ENCODE data around the gene GNB3.
"Not testable (repeated sequence)": the region's sequence is repeated elsewhere in the genome, so short reads cannot be mapped to it uniquely, and the experiment has no call there.

Gene GNB3

GRCh38 chr12:6860116-6860515 lies 19.4 kb downstream of the GNB3 start:
- no peak for DNase-seq (ENCODE audit: low read depth in 2 of 2)

DNA sequence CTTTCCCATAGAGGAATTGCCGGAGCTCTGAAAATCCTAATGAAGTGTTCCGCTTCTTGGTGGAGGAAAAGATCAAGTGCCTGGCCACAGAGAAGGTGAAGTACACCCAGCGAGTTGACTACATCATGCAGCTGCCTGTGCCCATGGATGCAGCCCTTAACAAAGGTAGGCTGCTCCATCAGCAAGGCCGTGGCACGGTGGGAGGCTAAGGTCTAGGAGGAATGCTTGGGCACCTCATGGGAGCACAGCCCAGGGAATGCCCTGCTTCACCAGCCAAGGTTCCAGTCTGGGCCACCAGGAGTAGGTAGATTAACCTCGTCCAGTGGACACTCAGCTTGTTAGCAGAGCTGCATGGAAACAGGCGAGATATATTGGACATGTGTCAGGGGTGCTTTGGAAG lies 20.2 kb downstream of the GNB3 start:
- no peak for DNase-seq (ENCODE audit: low read depth in 2 of 2)

GRCh38 chr12:6861391-6861790 lies 20.7 kb downstream of the GNB3 start:
- DNase-seq (ENCODE audit: low read depth in 2 of 2), result no peak

DNA sequence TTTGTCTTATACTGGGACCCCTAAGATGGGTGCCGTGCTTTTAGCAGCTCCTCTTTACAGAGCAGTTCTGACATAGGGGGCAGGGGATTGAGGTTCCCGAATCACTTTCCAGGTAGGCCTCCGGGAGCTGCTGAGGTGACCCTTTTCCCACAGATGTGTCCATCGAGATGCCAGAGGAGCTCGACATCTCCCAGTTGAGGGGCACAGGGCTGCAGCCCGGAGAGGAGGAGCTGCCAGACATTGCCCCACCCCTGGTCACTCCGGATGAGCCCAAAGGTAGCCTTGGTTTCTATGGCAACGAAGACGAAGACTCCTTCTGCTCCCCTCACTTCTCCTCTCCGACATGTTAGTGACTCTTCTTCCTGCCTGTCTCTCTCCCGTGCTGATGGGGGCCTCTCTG lies 22.3 kb downstream of the GNB3 start:
- DNase-seq (ENCODE audit: low read depth in 2 of 2), result no peak

- no peak for DNase-seq (ENCODE audit: low read depth in 2 of 2)
Measured at GRCh38 chr12:6863586-6864321, 23.0 kb downstream of the GNB3 start.

DNA sequence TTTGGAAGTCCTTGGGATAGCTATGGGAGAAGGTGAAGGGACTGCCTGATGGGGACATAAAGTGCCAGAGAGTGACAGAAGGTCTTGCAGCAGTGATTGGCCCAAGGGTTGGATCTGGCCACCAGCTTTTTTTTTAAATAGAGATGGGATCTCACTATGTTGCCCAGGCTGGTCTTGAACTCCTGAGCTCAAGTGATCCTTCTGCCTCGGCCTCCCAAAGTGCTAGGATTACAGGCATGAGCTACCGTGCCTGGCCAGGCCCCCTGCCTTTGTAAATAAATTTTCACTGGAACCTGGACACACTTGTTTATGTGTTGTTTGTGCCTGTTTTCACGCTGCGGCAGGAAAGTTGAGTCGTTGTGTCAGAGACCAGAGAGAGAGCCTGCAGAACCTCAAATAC lies 24.6 kb downstream of the GNB3 start:
- not testable (repeated sequence) for DNase-seq (ENCODE audit: low read depth in 2 of 2)

GRCh38 chr12:6866163-6866919 lies 25.6 kb downstream of the GNB3 start:
- DNase-seq (ENCODE audit: low read depth in 2 of 2), result no peak

DNA sequence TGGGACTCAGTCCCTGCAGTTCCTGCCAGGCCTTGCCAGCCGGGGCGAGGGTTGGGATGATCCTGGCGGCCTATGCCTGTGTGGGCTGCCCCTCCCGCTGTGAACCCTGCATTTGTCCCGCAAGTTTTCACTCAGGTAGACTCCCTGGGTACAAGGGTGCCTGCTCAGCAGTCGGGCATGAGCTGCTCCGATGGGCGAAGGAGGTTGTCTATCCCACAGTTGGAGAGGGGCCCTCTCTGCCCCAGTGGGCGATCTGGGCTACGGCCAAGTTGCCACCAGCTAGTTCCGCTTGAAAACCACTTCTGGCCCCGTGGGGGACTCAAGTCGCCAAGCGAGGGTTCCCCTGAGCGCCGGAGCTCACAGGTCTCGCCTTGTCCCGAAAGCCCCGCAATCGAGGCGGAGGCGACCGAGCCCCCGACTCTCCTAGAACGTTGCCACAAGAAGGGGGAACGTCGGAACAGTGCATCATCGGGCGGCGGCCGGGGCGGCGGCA lies 26.2 kb downstream of the GNB3 start:
- no peak for DNase-seq (ENCODE audit: low read depth in 2 of 2)

DNA sequence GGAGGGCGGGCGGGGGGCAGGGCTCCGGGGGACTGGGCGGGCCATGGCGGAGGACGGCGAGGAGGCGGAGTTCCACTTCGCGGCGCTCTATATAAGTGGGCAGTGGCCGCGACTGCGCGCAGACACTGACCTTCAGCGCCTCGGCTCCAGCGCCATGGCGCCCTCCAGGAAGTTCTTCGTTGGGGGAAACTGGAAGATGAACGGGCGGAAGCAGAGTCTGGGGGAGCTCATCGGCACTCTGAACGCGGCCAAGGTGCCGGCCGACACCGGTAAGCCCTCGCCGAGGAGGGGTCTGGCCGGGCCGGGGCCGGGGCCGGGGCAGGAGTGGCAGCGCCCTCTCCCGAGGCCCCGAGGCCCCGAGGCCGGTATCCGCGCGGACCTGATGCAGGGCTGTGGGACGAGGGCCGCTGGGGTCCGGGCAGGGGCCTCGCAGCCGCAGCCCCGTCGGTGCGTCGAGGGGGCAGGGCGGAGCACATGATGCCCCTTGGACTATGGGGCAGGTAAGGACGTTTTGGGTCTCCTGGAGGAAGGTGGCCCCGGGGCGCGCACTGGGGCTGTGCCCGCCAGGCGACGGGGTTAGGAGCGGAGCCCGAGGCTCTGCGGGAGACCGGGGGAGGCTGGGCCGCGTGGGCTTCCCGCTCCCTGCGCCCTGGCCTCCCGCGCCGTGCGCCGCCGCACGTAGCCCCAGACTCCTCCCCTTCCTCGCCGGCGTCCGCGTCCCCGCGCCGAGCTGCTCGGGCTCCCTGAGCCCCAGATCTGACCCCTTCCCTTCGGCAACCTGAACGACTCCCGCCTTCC lies 26.9 kb downstream of the GNB3 start, which contains the start of gene TPI1:
Gene TPI1, plus strand, starts transcription at position 119 of the 798 bp plus-strand sequence. Its CDS starts 36 bp downstream, at position 155.
- DNase-seq (ENCODE audit: low read depth in 2 of 2), result peak; percentile 58 to 75

DNA sequence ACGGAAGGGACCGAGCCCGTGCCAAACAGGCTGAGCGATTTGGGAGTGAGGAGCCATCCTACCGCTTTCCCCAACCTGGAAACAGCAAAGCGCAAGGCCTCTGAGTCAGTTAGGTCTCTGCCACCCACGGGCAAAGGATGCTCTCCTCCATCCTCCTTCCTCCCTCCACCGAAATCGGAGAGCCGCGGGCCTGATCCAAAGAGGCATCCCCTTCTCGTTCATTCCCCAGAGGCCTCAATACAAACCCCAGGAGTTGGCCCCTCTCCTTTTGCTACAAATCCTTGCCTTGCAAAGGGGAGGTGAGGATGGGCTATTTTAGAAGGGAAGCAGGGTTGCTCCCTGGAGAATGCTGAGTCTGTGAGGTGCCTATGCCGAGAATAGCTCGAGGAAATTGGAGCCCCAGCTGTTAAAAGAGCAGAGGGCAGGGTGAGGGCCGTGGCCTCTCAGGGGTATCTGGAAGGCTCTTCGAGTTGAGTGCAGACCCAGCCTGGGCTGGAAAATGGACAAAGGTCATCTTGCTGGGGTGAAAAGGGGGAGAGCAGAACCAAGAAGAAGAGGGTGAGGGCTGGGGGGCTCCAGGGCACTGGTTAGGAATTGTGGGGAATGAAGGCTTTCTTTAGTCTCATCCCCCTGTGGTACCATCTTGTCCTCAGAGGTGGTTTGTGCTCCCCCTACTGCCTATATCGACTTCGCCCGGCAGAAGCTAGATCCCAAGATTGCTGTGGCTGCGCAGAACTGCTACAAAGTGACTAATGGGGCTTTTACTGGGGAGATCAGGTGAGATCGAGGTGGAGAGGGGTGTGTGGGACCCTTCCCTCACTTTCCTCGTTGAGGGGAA lies 27.7 kb downstream of the GNB3 start:
- DNase-seq (ENCODE audit: low read depth in 2 of 2), result no peak

- DNase-seq (ENCODE audit: low read depth in 2 of 2), result peak; percentile 69 to 77
Measured at GRCh38 chr12:6869049-6870021, 28.6 kb downstream of the GNB3 start.

DNA sequence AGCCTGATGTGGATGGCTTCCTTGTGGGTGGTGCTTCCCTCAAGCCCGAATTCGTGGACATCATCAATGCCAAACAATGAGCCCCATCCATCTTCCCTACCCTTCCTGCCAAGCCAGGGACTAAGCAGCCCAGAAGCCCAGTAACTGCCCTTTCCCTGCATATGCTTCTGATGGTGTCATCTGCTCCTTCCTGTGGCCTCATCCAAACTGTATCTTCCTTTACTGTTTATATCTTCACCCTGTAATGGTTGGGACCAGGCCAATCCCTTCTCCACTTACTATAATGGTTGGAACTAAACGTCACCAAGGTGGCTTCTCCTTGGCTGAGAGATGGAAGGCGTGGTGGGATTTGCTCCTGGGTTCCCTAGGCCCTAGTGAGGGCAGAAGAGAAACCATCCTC lies 29.6 kb downstream of the GNB3 start:
- not testable (repeated sequence) for DNase-seq (ENCODE audit: low read depth in 2 of 2)

DNA sequence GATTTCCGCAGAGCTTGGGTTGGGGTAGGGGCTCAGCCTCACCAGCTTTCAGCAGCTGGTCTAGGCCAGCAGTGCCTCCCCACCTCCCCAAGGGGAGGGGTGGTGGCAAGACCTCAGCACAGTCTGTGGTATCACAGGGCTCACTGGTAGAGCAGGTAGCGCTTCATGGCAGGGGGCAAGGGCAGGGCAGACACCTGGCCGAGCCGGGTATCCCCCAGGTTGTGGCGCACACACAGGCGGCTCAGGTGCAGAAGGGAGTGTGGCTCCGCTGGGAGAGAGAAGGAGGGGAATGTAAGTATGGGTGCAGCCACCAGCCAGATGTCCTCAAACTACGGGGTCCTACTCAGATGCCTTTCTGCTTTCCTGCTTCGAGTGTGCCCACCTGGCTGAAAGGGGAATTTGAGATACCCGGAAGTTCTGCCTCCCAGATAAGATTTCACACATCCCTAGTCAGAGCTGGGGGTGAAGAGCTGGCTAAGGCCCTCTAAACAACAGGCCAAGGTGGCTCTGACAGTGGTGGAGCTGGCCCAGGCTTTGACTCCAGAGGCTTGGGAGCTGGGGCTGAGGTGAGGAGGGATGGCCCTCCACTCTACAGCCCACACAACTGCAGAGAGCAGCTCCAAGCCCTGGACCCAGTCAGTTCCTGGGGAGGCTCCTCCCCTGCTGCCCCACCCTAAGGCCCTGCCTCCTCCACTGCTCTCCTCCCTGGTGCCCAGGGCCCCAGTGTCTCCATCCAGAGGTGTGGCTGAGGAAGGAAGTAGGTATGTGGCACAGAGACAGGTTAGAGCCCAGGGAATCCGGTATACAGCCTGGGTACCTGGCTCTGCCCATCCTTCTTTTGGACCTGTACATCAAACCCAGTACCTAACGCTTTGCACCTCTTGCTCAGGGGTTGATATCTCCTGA lies 30.6 kb downstream of the GNB3 start:
- DNase-seq (ENCODE audit: low read depth in 2 of 2), result no peak

GRCh38 chr12:6872073-6873048 lies 31.6 kb downstream of the GNB3 start:
- peak; percentile 66 to 73 for DNase-seq (ENCODE audit: low read depth in 2 of 2)

DNA sequence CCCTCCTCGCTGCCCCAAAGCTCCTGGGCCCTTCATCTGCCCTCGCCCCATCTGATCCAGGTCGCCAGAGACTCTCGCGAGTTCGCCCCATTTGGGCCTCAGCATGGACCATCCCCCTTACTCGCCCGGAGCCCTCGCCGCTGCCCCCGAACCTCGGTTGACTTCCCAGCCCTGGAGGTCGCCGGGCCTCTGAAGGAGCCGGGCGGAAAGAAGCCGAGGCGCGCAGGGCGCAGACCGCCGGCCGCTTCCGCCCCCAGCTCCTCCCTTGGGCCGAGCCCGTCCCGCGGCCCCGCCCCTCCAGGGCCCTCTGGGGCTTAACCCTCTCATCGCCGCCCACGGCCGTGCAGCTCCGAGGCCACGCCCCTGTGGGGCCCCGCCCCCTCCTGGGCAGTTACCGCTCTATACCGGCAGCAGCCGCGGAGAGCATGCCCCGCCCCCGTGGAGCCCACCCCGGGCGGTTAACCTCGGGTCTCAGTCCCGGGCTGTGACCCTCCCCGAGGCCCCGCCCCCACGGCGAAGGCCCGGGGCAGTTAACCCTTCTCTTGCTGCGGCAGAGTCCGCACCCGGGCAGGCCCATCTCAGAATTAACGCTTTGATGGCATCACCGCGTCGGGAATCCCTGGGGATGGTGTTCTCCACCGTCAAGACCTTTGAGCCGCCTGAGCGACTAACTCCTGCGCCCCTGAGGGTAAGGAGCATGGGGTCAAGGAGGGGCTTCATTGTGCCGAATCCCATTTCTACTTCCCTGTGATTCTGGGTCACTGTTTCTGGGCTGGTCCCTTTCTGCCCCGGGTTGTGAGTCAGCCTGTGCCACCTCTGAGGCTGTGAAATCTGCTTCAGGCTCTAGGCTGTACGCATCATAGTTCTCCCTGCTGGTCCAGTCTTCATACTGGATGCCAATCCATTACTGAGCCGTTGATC lies 32.6 kb downstream of the GNB3 start, which contains the start of gene SPSB2:
Gene SPSB2, minus strand, starts transcription at position 210 of the 921 bp plus-strand sequence. CDS start 402 bp downstream, outside the sequence.
- peak; percentile 96 to 100 for DNase-seq (ENCODE audit: low read depth in 2 of 2)

DNA sequence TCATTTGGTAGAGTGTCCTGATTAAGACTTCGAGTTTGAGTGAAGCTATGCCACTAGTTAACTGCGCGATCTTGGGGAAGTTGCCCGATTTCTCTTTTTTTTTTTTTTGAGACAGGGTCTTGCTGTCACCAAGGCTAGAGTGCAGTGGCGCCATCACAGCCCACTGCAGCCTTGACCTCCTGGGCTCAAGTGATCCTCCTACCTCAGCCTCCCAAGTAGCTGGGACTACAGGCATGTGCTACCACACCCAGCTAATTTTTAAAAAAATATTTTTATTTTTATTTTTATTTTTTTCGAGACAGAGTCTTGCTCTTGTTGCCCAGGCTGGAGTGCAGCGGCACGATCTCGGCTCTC lies 33.3 kb downstream of the GNB3 start:
- DNase-seq (ENCODE audit: low read depth in 2 of 2), result not testable (repeated sequence)

- DNase-seq (ENCODE audit: low read depth in 2 of 2), result not testable (repeated sequence)
Measured at GRCh38 chr12:6879824-6880223, 39.1 kb downstream of the GNB3 start.
